Measurements from ENCODE around the gene MYO1G.

DNA sequence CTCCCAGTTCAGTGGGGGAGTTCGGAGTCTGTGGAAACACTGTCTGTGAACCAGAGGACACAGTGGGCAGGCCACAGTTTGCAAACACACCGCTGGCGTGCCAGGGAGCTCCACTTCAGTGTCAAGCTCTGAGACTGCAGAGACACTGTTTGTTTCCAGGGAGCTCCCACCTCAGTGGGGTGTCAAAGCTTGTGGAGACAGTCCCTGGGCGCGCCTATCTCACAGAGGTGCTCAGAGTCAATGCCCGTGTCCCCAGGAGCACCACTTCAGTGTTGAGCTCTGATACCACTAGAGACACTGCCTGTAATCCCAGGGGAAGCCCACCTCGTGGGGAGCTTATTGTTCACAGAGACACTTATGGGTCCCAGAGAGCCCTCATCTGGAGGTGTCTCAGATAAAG is 4.3 kb downstream of the MYO1G start:
- TF ChIP-seq, protein P1, sequence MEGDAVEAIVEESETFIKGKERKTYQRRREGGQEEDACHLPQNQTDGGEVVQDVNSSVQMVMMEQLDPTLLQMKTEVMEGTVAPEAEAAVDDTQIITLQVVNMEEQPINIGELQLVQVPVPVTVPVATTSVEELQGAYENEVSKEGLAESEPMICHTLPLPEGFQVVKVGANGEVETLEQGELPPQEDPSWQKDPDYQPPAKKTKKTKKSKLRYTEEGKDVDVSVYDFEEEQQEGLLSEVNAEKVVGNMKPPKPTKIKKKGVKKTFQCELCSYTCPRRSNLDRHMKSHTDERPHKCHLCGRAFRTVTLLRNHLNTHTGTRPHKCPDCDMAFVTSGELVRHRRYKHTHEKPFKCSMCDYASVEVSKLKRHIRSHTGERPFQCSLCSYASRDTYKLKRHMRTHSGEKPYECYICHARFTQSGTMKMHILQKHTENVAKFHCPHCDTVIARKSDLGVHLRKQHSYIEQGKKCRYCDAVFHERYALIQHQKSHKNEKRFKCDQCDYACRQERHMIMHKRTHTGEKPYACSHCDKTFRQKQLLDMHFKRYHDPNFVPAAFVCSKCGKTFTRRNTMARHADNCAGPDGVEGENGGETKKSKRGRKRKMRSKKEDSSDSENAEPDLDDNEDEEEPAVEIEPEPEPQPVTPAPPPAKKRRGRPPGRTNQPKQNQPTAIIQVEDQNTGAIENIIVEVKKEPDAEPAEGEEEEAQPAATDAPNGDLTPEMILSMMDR (IDR thresholded peaks at IDR 0.05): no peak
- TF ChIP-seq GATA2 (CRISPR knock-in tag; IDR thresholded peaks at IDR 0.05): no peak
- no peak for TF ChIP-seq EP300 (IDR thresholded peaks at IDR 0.05; ENCODE audit: borderline replicate concordance in 1 of 2, low read depth in 1 of 2, low read length in 1 of 2)
- TF ChIP-seq, protein P2, sequence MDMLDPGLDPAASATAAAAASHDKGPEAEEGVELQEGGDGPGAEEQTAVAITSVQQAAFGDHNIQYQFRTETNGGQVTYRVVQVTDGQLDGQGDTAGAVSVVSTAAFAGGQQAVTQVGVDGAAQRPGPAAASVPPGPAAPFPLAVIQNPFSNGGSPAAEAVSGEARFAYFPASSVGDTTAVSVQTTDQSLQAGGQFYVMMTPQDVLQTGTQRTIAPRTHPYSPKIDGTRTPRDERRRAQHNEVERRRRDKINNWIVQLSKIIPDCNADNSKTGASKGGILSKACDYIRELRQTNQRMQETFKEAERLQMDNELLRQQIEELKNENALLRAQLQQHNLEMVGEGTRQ (IDR thresholded peaks at IDR 0.05; ENCODE audit: borderline replicate concordance, low read depth, low read length): no peak
- no peak for TF ChIP-seq POLR2AphosphoS5 (IDR thresholded peaks at IDR 0.05; ENCODE audit: low read depth, low read length)
- TF ChIP-seq SMC3 (IDR thresholded peaks at IDR 0.05; ENCODE audit: low read depth, low read length): no peak
- TF ChIP-seq, protein P3, sequence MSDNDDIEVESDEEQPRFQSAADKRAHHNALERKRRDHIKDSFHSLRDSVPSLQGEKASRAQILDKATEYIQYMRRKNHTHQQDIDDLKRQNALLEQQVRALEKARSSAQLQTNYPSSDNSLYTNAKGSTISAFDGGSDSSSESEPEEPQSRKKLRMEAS (IDR thresholded peaks at IDR 0.05; ENCODE audit: low read depth): no peak
- no peak for TF ChIP-seq FOXM1 (IDR thresholded peaks at IDR 0.05; ENCODE audit: low read depth)
